Thyroid gland (tissue), 4 donors: ENCODE measurements around the gene SAMHD1.

Experiments
- POLR2A ChIP-seq, 2 donors: fragments of 450-650 bp; IDR thresholded peaks; one replicate each; pipeline ENCODE4 v1.6.1; 2017; ENCODE audit warnings: antibody characterized with exemption in 2 of 2, mild to moderate bottlenecking in 2 of 2, moderate library complexity in 1 of 2
- TF ChIP-seq, protein P1 (sequence below), 6 experiments: fragments of 200-600 bp in 3 of 6; fragments of 450-650 bp in 3 of 6; sonication (generic) in 3 of 6; IDR thresholded peaks; one replicate each; pipeline ENCODE4 v1.5.1; 2016 to 2019; ENCODE audit warnings: antibody characterized with exemption in 6 of 6, mild to moderate bottlenecking in 2 of 6, inconsistent platforms in 1 of 6, moderate library complexity in 1 of 6

- TF ChIP-seq, protein P1, sequence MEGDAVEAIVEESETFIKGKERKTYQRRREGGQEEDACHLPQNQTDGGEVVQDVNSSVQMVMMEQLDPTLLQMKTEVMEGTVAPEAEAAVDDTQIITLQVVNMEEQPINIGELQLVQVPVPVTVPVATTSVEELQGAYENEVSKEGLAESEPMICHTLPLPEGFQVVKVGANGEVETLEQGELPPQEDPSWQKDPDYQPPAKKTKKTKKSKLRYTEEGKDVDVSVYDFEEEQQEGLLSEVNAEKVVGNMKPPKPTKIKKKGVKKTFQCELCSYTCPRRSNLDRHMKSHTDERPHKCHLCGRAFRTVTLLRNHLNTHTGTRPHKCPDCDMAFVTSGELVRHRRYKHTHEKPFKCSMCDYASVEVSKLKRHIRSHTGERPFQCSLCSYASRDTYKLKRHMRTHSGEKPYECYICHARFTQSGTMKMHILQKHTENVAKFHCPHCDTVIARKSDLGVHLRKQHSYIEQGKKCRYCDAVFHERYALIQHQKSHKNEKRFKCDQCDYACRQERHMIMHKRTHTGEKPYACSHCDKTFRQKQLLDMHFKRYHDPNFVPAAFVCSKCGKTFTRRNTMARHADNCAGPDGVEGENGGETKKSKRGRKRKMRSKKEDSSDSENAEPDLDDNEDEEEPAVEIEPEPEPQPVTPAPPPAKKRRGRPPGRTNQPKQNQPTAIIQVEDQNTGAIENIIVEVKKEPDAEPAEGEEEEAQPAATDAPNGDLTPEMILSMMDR (IDR thresholded peaks at IDR 0.05) = no peak
- TF ChIP-seq POLR2A (IDR thresholded peaks at IDR 0.05) = no peak
Observed at GRCh38 chr20:36850759-36851158, 100.7 kb downstream of the SAMHD1 start.
